Caco-2 (cell line): ENCODE measurements around the gene CHGA. TPM values are rescaled to one million over a fixed set of nuclear protein-coding genes. Genes with fewer than 3 reads are reported as not detected.

Source experiments
- BruUV-seq: library from RNA; stranded (reverse); fragments of 400-500 nt; replicated peaks from 2 replicates; lab custom pipeline; 2021; lab: Mats Ljungman, UMichigan
- CTCF ChIA-PET: fragments of 300-600 bp; sonication (Branson Sonifier 250); formaldehyde crosslinking; loops from one replicate; lab custom pipeline; 2022; ENCODE audit warnings: antibody characterized with exemption; lab: Charles Lee
- POLR2A ChIA-PET: fragments of 300-600 bp; sonication (Branson Sonifier 250); formaldehyde crosslinking; loops from one replicate; lab custom pipeline; 2022; ENCODE audit warnings: antibody characterized with exemption; lab: Charles Lee
- DNase-seq, 2 experiments: peaks; one replicate each; pipeline versions ENCODE4 v3.0.0 to v3.0.0-alpha.2; 2020 to 2022
- H3K27me3 ChIP-seq: replicated peaks from 2 replicates; pipeline ENCODE4 v1.6.0; 2011; ENCODE audit warnings: low read length; ENCODE audit not compliant: control insufficient read depth, insufficient read depth
- H3K36me3 ChIP-seq: 2 replicates; pipeline ENCODE4 v1.5.1; 2011; ENCODE audit warnings: low read length; ENCODE audit not compliant: control insufficient read depth, insufficient read depth
- H3K4me1 ChIP-seq: fragments of 250-450 bp; sonication (Bioruptor Pico); 2 replicates; pipeline ENCODE4 v1.5.1; 2020; ENCODE audit warnings: mild to moderate bottlenecking
- H3K4me3 ChIP-seq: 2 replicates; pipeline ENCODE4 v1.5.1; 2011; ENCODE audit warnings: low read depth, mild to moderate bottlenecking, control low read depth, low read length
- H3K9me3 ChIP-seq: fragments of 250-450 bp; sonication (Bioruptor Pico); 2 replicates; pipeline ENCODE4 v1.5.1; 2020; ENCODE audit warnings: mild to moderate bottlenecking, moderate library complexity
- H3K27ac Mint-ChIP-seq: one replicate; pipeline ENCODE4 v1.8.0; 2022; ENCODE audit warnings: mixed read lengths; ENCODE audit not compliant: unreplicated experiment
- H3K27me3 Mint-ChIP-seq: one replicate; pipeline ENCODE4 v1.8.0; 2022; ENCODE audit warnings: mixed read lengths; ENCODE audit not compliant: insufficient read depth, unreplicated experiment
- H3K36me3 Mint-ChIP-seq: one replicate; pipeline ENCODE4 v1.8.0; 2022; ENCODE audit warnings: mild to moderate bottlenecking, mixed read lengths; ENCODE audit not compliant: insufficient read depth, unreplicated experiment
- H3K4me1 Mint-ChIP-seq: one replicate; pipeline ENCODE4 v1.8.0; 2022; ENCODE audit warnings: low read depth, mixed read lengths; ENCODE audit not compliant: unreplicated experiment
- H3K4me3 Mint-ChIP-seq: one replicate; pipeline ENCODE4 v1.8.0; 2022; ENCODE audit warnings: mild to moderate bottlenecking, moderate library complexity, mixed read lengths; ENCODE audit not compliant: unreplicated experiment
- H3K9me3 Mint-ChIP-seq: one replicate; pipeline ENCODE4 v1.8.0; 2022; ENCODE audit warnings: mixed read lengths; ENCODE audit not compliant: unreplicated experiment
- intact Hi-C: fragments of 100-400 bp; cut with micrococcal nuclease; formaldehyde crosslinking; loops from one replicate; pipeline ENCODE4 v1.10.0; 2022; ENCODE audit not compliant: unreplicated experiment
- total RNA-seq: library from RNA; stranded (reverse); gene quantifications from 2 replicates; pipeline ENCODE4 v1.2.3, GENCODE V29; 2022
- TF ChIP-seq, protein P1 (sequence below), 2 experiments: fragments of 200-600 bp in 1 of 2; IDR thresholded peaks; 1 replicate in 1 of 2; 2 replicates in 1 of 2; pipeline versions ENCODE4 v1.5.1 to v1.8.0; 2011 to 2022; ENCODE audit warnings: antibody characterized with exemption in 1 of 2, control low read depth in 1 of 2, inconsistent platforms in 1 of 2, low read depth in 1 of 2, low read length in 1 of 2, mild to moderate bottlenecking in 1 of 2, moderate library complexity in 1 of 2; ENCODE audit not compliant: insufficient read depth in 1 of 2, severe bottlenecking in 1 of 2, unreplicated experiment in 1 of 2

Gene CHGA
- total RNA-seq, 1 experiment from 2014 or later: not detected

DNA sequence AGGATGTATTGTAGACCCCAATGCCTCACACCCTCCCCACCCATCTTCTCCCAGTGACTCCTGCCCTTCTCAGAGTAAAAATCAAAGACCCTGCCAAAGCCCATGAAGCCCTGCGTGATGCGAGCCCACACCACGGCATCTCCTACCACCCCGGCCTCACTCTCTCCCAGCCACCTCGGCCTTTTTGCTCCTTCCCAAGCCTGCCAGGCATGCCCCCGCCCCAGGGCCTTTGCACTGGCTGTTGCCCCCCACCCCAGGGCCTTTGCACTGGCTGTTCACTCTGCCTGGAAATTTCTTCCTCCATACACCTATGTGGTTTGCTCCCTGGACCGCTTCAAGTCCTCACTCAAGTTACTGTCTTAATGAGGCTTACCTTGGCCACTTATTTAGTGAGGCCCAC is 5.0 kb upstream of the CHGA start:
- POLR2A ChIA-PET: no interaction called here
- peaks cover 18% of the 10 kb centered on the region for H3K27me3 Mint-ChIP-seq
- Histone ChIP-seq H3K4me3 (no peak overlapping the region), H3K27me3 (no peaks in the 10 kb centered on the region), H3K9me3 (peaks cover 4% of the 10 kb centered on the region; the same call in 1 of the 2 replicates), H3K36me3 (no peaks in the 10 kb centered on the region), H3K4me1 (no peaks in the 10 kb centered on the region)
- no peak overlapping the region for H3K27ac Mint-ChIP-seq
- H3K4me3 Mint-ChIP-seq: no peak overlapping the region
- TF ChIP-seq, protein P1, sequence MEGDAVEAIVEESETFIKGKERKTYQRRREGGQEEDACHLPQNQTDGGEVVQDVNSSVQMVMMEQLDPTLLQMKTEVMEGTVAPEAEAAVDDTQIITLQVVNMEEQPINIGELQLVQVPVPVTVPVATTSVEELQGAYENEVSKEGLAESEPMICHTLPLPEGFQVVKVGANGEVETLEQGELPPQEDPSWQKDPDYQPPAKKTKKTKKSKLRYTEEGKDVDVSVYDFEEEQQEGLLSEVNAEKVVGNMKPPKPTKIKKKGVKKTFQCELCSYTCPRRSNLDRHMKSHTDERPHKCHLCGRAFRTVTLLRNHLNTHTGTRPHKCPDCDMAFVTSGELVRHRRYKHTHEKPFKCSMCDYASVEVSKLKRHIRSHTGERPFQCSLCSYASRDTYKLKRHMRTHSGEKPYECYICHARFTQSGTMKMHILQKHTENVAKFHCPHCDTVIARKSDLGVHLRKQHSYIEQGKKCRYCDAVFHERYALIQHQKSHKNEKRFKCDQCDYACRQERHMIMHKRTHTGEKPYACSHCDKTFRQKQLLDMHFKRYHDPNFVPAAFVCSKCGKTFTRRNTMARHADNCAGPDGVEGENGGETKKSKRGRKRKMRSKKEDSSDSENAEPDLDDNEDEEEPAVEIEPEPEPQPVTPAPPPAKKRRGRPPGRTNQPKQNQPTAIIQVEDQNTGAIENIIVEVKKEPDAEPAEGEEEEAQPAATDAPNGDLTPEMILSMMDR (IDR thresholded peaks at IDR 0.05; ENCODE audit: insufficient read depth in 1 of 2, low read depth in 1 of 2, low read length in 1 of 2, severe bottlenecking in 1 of 2, unreplicated experiment in 1 of 2): no peak
- CTCF ChIA-PET: no interaction called here
- intact Hi-C loops: no loop called here
- no peaks in the 10 kb centered on the region for H3K4me1 Mint-ChIP-seq
- no peaks in the 10 kb centered on the region for H3K36me3 Mint-ChIP-seq
- no peak for DNase-seq
- no peaks in the 10 kb centered on the region for H3K9me3 Mint-ChIP-seq
- BruUV-seq: no TSS peak

DNA sequence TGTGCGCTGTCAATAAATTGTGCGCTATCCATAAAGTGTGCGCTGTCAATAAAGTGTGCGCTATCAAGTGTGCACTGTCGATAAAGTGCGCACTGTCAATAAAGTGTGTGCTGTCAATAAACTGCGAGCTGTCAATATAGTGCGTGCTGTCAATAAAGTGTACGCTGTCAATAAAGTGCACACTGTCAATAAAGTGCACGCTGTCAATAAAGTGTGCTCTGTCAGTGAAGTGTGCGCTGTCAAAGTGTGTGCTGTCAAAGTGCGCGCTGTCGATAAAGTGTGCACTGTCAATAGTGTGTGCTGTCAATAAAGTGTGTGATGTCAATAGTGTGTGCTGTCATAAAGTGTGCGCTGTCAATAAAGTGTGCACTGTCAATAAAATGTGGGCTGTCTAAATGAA is 2.9 kb upstream of the CHGA start:
- H3K4me1 ChIP-seq: no peaks in the 10 kb centered on the region
- Mint-ChIP-seq H3K27ac (no peak overlapping the region), H3K9me3 (no peaks in the 10 kb centered on the region), H3K27me3 (peaks cover 15% of the 10 kb centered on the region), H3K4me1 (no peaks in the 10 kb centered on the region), H3K4me3 (no peak overlapping the region), H3K36me3 (no peaks in the 10 kb centered on the region)
- intact Hi-C loops: no loop called here
- BruUV-seq: no TSS peak
- CTCF ChIA-PET: no interaction called here
- H3K9me3 ChIP-seq: no peaks in the 10 kb centered on the region
- H3K4me3 ChIP-seq: no peak overlapping the region
- H3K36me3 ChIP-seq: no peaks in the 10 kb centered on the region
- H3K27me3 ChIP-seq: no peaks in the 10 kb centered on the region
- DNase-seq: no peak
- POLR2A ChIA-PET: no interaction called here
- TF ChIP-seq, protein P1 (IDR thresholded peaks at IDR 0.05; ENCODE audit: insufficient read depth in 1 of 2, low read depth in 1 of 2, low read length in 1 of 2, severe bottlenecking in 1 of 2, unreplicated experiment in 1 of 2): no peak

DNA sequence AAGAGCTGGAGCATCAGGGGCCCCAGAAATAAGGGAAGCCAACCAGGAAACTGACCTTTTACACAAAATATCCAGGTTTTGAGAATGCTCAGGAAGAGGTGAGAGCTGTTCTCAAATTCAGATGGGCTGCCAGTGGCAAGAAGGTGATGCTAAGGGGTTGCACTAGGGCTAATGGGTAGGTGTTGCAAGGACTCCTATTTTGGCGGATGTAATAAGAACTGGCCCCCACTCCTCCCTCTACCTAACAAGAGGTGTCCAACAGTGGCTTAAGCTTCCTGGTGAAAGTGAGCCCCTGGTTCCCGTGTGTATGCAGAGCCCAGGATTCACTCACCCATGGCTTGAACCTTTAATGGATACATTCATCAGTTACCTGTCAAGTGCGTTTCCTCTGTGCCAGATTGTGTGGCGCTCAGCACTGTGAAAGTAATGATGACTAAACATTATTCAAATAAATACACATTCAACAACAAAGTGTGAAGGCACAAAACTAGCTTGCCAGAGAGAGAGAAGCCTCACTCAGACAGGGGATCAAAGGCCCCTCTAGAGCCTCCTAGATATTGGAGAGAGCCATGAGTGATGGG is 705 bp upstream of the CHGA start:
- Mint-ChIP-seq H3K4me3 (no peak overlapping the region), H3K27ac (no peak overlapping the region), H3K27me3 (peaks cover 12% of the 10 kb centered on the region), H3K36me3 (no peaks in the 10 kb centered on the region), H3K9me3 (no peaks in the 10 kb centered on the region), H3K4me1 (no peaks in the 10 kb centered on the region)
- no peaks in the 10 kb centered on the region for H3K9me3 ChIP-seq
- CTCF ChIA-PET: no interaction called here
- BruUV-seq: no TSS peak
- intact Hi-C loops: no loop called here
- no peaks in the 10 kb centered on the region for H3K36me3 ChIP-seq
- H3K27me3 ChIP-seq: no peaks in the 10 kb centered on the region
- TF ChIP-seq, protein P1 (IDR thresholded peaks at IDR 0.05; ENCODE audit: insufficient read depth in 1 of 2, low read depth in 1 of 2, low read length in 1 of 2, severe bottlenecking in 1 of 2, unreplicated experiment in 1 of 2): no peak
- DNase-seq: no peak
- POLR2A ChIA-PET: no interaction called here
- H3K4me1 ChIP-seq: no peaks in the 10 kb centered on the region
- H3K4me3 ChIP-seq: no peak overlapping the region
